GM13976 (cell line): ENCODE data around the gene IGSF21.

ENCODE experiments used
- DNase-seq: peaks from one replicate; pipeline ENCODE4 v3.0.0; 2012; ENCODE audit warnings: low spot score
- CTCF ChIP-seq: IDR thresholded peaks from 2 replicates; pipeline ENCODE4 v1.5.1; 2012; ENCODE audit warnings: borderline replicate concordance, mild to moderate bottlenecking; ENCODE audit not compliant: insufficient read depth; ENCODE audit errors: extremely low read depth, missing control alignments, control extremely low read depth
- in situ Hi-C: fragments of 300-500 bp; cut with MboI; formaldehyde crosslinking; loops from one replicate; pipeline ENCODE4 v1.12.0; 2022; ENCODE audit warnings: low sequenced_read_pairs, mixed read lengths, inconsistent platforms; ENCODE audit not compliant: unreplicated experiment

IGSF21 gene

GRCh38 chr1:18408656-18409370 is 301.2 kb downstream of the IGSF21 start:
- DNase-seq: no peak
- in situ Hi-C loops: no loop called here
- no peak for TF ChIP-seq CTCF

- DNase-seq: no peak
- TF ChIP-seq CTCF: no peak
- in situ Hi-C loops: no loop called here
These were observed 302.1 kb downstream of the IGSF21 start for GRCh38 chr1:18409609-18410237.

GRCh38 chr1:18410407-18410806 is 302.8 kb downstream of the IGSF21 start:
- in situ Hi-C loops: no loop called here
- no peak for TF ChIP-seq CTCF
- no peak for DNase-seq

DNA sequence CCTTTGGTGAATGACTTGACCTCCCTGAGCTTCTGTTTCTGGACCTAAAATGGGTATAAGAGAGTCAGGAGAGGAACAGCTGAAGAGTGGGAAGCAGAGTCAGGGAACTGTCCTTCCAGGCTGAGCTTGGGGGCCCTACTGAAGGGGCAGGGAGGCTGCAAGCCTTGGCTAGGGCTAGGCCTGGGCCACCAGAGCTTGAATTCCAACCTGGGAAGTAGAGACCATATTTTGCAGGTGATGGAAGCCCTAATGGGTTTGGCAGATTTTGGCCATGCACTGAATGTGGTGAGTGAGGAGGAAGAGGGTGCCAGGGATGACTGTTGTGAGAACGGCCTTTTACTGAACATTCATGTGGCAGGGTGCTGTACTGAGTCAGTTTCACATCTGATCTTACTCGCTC is 303.7 kb downstream of the IGSF21 start:
- no peak for DNase-seq
- TF ChIP-seq CTCF: no peak
- in situ Hi-C loops: no loop called here

- no peak for TF ChIP-seq CTCF
- DNase-seq: no peak
- in situ Hi-C loops: no loop called here
These were observed 304.4 kb downstream of the IGSF21 start for GRCh38 chr1:18411820-18412641.

GRCh38 chr1:18412882-18413353 is 305.3 kb downstream of the IGSF21 start:
- TF ChIP-seq CTCF: no peak
- in situ Hi-C loops: no loop called here
- no peak for DNase-seq
